ENCODE data around the gene IDI1.
"Not testable (repeated sequence)": the region's sequence is repeated elsewhere in the genome, so short reads cannot be mapped to it uniquely, and the experiment has no call there.

The IDI1 gene

DNA sequence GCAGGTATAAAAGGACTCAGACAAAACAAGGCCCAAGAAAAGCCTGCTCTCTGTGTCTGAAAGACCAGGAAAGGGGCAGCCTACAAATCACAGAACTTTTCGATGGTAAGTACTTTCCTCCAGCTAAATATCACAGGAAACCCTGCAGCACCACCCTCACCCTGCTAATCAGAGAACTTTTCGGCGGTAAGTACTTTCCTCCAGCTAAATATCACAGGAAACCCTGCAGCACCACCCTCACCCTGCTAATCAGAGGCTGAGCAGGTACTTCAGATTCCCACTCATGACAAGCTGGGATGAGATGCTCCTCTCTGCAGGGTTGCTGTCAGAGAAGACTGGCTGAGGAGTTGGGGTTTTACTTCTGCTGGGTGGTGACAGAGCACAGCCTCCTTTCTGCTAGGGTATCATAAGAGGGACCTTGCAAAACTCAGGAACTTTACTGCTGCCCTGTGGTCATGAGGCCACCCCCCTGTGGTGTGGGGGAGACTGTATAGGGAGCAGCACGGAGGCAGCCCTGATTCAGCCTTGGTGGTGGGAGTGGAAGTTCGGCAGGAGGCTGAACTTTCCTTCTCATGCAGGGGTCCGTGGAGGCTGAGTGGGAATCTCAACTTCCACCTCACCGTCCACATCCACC, 14.4 kb upstream of the IDI1 start:
- peak; percentile 15 for DNase-seq

DNA sequence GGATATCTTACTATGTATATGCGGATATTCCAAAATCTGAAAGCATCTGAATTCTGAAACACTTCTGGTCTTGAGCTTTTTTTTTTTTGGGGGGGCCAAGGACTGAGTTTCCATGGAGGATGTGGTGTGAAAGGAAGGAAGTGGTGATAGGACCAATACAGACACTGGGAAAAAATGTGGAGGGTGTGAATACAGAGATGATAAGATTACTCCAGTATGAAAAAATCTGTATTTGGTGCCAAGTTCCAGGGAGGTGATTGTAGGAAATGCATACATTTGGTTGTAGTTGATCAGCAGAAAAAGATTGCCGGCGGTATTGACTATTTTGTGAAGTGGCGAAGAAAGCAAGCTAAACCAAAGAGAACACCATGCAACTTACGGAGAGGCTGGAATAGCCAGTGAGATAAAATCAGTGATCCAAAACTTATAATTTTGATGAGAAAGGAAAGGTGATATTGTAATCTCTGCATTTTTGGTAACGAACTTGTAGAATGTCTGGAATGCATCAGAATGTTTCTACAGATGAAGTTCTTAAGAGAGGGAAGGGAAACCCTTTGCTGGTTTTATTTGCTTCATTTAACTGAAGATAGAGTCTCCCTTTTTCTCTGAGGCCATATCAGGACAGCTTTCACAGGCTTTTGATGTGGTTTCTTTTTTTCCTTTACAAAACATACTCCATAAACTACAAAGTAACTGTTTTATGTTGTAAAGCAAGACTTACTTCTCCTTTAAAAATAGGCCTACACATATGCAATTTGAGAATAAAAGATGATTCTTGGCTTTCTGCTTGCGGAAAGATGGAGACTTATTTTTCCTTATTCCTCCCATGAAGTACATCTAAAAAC, 13.2 kb upstream of the IDI1 start:
- DNase-seq: no peak

DNA sequence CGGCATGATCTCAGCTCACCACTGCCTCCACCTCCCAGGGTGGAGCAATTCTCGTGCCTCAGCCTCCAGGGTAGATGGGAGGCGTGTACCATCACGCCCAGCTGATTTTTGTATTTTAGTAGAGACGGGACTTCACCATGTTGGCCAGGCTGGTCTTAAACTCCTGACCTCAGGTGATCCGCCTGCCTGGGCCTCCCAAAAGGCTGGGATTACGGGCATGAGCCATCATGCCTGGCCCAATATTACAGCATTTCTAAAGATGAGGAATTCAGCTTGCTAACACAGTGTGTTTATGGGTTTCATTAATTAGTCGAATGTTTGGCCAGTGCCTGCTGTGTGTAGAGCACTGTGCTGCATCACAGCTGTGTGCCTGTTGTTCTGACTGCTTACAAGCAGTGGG, 11.0 kb upstream of the IDI1 start:
- DNase-seq: no peak

DNA sequence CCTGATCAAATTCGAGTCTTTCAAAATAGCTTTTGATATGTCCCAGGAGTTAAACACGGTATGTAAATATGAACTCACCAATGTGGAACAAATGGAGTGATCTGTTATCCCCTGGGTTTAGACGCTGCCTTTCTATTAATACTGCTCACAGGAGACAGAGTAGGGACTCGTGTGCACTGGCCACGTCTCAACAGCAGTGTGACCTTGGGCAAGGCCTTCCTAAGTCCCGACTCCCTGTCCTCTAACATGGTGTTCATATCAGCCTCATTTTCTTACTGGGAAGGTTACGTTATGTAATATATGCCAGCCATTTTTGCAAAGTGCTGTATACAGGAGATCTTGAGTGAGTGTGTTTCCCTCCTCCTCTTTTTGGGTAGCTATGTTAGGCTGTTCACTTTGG, 9.1 kb upstream of the IDI1 start:
- no peak for DNase-seq

DNA sequence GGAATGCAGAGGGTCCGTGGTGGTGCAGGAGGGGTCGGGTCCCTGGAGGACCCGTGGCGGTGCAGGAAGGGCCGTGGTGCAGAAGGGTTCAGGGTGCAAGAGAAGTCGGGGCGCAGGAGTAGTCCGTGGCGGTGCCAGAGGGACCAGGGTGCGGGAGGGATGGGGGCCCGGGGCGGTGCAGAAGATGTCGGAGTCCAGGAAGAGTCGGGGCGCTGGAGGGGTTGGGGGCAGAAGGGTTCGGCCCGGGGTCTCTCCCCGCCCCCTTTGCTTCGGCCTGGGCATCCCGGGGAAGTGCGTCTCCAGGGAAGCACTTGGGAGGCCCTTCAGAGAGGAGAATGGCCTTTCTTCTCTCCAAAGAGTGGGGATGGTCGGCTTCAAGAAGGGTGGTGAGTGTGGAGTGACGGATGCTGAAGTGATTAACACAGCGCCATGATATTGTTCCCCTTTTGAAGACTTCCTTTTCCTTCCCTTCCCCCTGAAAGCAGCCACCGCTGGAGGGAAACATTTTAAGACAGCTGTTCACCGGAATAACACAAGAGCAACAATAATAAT, 8.3 kb upstream of the IDI1 start:
- no peak for DNase-seq

DNA sequence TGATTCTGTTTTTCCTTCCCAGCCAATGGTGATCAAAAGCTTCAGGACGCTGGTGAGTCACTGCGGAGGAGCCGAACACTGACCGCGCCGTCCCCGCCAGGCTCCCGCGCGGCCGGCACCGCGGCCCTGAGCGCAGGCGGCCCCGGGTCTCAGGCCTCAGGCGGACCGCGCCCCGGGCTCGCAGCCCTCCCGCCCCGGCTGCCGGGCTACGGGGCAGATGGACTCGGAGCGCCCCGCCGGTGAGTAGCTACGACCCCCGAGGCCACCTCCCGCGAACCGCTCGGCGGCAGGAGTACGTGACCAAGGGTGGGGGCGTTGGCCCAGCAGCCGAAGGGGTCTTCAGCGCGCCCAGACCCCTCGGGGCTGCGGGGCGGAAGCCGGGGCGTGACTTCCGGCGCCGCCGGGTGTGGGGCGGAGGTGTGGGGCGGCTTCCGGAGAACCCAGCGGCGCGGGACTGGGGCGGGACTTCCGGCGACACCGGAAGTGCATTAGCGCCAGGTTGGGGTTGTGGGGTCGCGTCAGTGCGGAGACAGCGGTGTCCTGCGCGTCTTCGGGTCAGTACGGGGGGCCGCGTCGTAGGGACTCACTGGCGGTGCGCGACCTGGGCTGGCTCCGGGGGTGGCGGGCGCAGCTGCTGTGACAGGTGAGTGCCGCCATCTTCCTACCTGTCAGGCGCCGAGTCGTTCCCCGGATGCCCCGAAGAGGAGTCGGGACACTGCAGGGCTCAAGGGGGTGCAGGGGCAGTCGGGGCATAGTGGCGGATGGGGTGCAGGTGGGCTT, 7.6 kb upstream of the IDI1 start, which contains the start of gene WDR37:
Gene WDR37, plus strand, starts transcription at position 60 of the 780 bp plus-strand sequence. CDS start 15,771 bp downstream, outside the sequence.
- peak; percentile 92 for DNase-seq

DNA sequence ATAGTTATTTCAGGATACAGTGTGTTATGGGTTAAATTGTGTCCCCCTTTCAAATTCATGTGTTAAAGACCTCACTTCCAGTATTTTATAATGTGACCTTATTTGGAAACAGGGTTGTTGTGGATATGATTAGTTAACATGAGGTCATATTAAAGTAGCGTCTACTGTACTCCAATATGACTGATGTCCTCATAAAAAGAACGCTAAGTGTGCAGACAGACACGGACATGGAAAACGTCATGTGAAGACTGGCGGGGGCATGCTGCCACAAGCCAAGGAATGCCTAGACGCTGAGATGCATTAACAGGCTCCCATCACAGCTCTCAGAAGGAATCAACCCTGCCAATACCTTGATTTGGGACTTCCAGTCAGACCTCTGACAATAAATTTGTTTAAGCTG, 5.8 kb upstream of the IDI1 start:
- no peak for DNase-seq

DNA sequence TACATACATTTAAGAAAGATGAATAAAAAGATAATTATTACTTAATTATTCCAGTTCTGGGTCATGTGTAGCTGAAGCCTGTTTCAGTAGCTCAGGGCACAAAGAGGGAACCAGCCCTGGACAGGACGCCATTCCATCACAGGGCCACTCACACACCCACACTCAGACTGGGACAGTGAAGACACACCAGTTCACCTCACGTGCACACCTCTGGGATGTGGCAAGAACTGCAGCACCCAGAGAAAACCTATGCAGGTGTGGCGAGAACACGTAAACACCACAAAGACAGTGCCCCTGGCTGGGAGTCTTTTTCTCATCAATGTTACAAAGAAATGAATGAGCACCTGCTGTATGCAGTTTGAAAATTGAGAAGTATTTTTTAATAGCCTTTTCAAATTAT, 1.6 kb upstream of the IDI1 start:
- DNase-seq: peak; percentile 66

DNA sequence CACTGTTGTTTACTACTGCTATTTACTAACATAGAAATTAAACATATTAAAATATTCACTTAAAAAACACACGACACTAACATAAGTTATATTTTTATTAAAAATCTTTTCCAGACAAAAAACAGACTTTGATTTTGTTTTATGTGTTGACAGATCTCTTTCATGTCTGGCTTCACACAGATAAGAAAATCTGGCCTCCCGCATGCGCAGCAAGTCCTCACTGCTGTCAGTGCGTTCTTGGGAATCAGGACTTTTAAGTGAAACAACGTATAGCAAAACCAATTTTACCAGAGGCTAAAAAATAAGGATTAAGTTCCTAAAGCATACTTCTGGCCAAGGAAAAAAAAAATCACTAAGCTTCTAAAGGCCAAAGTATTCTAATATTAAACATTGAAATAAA, 1.2 kb upstream of the IDI1 start:
- peak; percentile 31 for DNase-seq

DNA sequence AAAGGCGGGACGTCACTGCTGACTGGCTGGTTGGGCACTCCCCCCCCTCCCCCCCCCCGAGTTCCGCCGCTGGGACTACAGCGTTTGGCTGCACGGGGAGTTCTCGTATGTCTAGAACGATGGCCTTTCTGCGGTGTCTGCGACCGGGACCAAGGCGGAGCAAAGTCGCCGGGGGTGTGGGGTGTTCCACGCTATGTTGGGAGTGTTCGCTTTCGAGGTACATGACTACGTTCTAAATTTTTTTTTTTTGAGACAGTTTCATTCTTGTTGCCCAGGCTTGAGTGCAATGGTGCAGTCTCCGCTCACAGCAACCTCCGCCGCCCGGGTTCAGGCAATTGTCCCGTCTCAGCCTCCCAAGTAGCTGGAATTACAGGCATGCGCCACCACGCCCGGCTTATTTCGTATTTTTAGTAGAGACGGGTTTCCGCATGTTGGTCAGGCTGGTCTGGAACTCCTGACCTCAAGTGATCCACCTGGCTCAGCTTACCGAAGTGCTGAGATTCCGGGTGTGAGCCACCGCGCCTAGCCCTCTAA, 573 bp upstream of the IDI1 start:
- no peak for DNase-seq

DNA sequence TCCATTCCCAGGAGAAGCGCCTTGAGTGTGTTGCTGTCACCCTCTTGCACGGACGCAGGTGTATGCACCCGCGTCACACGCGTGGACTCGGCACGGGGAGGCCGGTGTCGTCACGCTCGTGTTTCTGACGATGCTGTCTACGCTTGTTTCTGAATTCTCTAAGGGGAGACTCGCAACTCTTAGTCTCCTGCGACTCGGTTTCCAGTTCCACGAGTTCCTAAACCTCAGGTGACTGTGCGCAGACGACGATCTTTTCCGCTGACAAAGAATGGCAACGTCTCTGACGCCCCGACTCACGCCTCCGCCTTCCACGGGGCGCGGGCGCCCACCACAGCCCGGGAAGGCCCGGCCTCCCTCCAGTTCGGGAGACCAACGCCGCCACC, 579 bp downstream of the IDI1 start:
- no peak for DNase-seq

DNA sequence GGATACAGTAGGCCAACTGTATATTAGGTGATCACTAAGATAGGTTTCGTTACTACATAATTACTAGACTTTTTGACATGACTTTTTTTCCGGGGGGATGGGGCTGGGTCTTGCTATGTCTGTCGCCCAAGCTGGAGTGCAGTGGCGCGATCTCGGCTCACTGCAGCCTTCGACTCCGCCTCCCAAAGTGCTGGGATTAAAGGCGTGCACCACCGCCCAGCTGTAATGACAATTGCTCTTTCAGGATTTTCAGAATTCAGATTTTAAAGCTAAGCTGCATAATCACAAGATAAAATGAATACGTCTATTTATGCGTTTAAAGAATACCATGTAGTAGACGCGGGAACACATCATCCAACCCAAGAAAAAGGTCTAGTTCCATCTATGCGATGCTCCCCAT, 982 bp downstream of the IDI1 start:
- peak; percentile 36 for DNase-seq

DNA sequence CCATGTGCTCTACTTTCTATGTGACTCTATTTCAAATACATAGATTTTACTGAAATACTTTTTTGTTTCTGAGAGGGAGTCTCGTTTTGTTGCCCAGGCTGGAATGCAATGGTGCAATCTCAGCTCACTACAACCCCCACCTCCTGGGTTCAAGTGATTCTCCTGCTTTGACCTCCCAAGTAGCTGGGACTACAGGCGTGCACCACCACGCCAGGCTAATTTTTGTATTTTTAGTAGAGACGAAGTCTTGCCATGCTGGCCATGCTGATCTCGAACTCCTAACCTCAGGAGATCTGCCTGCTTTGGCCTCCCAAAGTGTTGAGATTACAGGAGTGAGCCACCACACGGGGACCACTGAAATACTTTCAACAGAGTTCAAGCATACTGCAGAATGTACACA, 3.5 kb downstream of the IDI1 start:
- DNase-seq: no peak

DNA sequence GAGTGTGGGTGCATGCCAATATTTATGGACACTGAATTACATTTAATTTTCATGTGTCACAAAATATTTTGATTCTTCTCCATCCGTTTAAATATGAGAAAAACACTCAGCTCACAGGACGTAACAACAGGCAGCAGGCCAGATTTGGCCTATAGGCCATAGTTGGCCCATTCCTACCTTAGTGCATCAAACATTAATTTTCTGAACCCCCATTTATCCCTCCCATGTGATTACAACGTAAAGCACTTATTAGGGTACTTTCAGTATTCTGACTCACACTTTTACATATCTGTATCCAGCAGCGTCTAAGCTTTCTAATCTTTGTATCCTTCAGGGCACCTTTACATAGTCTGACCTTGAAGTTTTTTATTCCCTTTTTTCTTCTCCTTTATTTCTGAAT, 4.0 kb downstream of the IDI1 start:
- no peak for DNase-seq

DNA sequence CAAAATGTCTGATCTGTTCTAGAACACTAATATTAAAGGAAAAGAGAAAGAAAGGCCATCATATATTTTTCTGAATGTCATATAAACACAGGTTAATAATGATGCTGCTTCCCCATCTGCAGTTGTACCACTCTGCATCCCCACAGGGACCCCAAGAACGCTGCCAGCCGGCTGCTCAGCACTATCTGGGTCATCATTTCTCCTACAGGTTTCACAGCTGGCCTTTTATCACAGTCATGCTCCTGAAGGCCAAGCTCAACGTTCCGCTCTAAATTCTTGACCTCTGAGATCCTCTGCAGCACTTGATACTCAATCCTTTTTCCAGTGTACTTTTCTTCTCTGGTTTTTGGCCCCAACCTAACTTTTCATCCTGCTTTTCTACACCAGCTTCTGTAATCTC, 4.8 kb downstream of the IDI1 start:
- DNase-seq: no peak

DNA sequence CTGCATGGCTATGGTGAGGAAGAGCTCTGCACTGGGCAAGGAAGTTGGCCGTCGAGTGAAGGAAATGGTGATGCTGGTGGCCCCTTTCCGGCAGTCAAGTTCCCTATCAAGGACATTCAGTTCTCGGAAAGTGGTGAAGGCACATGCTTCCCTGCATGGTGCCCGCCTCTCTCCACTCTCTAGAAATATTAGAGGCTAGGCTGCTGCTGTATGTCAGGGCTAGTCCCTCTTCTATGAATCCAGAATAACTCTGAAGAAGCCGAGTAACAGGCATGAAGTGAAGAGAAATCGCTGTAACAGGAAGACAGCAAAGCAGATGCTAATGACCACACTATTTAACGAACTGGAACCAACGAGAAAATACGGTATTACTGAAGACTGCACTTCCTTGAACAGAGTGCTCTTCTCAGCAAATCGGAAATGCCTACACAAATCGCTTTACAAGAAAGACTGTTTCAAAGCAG, 5.4 kb downstream of the IDI1 start:
- DNase-seq: peak; percentile 62

DNA sequence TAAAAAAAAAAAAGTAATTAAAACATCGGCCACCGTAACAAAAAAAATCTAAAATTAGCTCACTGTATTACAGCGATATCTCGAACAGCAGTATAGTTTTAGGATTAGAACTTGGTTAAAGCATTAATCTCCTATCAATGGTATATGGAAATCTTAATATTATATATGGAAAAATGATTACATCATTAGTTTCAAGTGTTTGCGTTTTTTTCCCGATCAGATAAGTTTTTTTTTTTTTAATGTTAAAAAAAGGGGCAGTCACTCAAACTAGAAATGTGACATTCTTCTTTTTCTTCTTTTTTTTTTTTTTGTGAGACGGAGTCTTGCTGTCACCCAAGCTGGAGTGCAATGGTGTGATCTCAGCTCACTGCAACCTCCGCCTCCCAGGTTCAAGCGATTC, 7.4 kb downstream of the IDI1 start:
- no peak for DNase-seq

DNA sequence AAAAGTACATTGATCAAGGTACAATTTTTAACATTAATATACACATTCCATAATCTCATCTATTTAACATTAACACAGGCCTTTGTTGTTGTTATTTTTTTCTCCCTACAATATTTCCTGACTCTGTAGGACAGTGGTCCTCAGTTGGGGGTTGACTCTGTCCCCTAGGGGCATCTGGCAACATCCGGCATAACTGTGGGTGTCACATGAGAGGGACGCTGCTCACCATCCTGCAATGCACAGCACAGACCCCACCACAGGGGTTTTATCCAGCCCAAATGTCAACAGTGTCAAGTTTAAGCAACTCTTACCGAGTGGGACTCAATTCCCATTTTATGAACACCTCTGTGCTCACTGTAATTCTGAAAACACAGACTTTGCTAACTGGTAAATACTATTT, 8.8 kb downstream of the IDI1 start:
- DNase-seq: no peak

DNA sequence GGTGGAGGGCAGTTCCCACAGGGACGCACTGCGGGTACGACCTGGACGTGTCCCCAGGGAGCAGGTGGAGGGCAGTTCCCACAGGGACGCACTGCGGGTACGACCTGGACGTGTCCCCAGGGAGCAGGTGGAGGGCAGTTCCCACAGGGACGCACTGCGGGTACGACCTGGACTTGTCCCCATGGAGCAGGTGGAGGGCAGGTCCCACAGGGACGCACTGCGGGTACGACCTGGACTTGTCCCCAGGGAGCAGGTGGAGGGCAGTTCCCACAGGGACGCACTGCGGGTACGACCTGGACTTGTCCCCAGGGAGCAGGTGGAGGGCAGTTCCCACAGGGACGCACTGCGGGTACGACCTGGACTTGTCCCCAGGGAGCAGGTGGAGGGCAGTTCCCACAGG, 10.2 kb downstream of the IDI1 start:
- DNase-seq: not testable (repeated sequence)

DNA sequence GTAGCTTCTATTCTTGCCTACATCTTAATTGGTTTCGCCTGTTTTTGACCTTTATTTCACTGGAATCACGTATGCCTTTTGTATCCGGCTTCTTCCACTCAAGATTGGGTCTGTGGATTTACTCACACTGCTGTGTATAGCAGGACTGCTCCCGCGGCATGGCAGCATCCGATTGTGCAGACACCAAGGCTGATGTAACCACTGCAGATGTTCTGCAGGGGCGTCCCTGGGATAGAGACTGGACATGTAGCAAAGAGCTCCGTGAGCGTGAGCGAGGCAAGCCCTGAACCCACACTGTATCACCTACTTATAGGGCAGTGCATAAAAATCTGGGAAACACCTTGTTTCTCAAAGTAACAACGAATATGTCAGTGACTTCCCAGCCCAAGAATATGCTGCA, 11.8 kb downstream of the IDI1 start:
- no peak for DNase-seq

DNA sequence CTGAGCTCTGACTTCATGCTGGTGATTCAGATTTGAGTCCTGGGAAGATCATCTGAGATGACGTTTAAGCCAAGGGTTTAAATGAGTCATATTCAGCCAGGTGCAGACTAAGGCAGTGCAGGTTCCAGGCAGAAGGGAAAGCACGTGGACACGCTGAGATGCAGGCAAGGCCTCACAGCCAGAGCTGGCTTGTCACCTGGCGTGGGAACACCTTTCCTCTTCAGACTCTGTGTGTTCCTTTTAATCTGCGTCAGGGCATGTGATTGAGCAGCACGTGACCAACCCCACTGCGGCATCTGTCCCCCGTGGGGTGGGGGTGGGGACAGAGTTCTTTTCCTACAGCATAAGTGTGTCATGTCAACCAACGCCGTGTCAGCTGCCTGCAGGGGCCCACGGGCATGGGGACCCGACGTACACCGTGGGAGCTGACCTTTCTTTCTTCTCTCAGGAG, 12.6 kb downstream of the IDI1 start:
- DNase-seq: peak; percentile 70

DNA sequence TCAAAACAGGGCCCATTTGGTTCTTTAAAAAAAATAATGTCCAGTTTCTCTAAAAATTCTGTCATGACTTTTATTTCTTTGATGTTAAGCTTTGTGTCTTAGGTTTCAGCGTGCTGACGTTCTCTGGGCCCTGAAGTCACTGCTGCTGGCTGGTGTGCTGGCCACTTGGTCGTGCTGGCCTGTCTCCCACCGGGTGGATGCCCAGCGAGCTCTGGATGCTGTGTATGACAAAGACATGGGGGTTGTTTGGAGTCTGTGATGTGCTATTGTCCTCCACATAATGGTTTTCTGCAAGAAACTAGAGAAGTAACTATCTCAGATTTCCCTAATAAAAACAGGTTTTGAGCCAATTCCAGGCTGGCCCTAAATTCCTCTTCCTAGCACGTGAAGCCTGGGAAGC, 13.7 kb downstream of the IDI1 start:
- no peak for DNase-seq

DNA sequence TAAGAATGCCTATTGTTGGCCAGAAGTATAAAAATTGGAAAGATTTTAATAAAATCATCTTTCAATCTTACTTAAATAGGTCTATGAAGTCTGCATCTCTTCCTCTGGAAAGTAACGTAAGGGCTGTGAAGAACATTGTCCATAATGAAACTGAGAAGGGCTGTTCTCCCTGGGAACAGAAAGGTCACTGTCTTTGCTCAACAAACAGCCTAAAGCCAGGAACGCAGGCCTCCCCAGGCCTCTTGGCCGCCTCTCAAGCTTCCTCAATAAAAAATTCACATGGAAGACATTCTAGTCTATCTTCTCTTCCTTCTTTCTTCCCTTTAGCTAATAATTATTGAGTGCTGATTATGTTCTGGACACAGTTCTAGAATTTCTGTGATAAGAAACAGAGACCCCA, 14.2 kb downstream of the IDI1 start:
- no peak for DNase-seq

All from activated CD4-positive, alpha-beta T cell treated with anti-CD3 and anti-CD28 coated beads, Interleukin-10, Interleukin-2, amounts not matched to agents 100 ng/mL and 50 ng/mL, durations not matched to agents 16 hours and 8 hours (primary cell).